Measurements from ENCODE around the gene HK3.

HK3 gene

GRCh38 chr5:176847726-176848290 lies 51.3 kb downstream of the HK3 start:
- H3K4me3 ChIP-seq (ENCODE audit: low read depth, low read length): no peak overlapping the region
- no peak for TF ChIP-seq CTCF (IDR thresholded peaks at IDR 0.05; ENCODE audit: low read depth, low read length)

GRCh38 chr5:176847148-176847547 lies 52.0 kb downstream of the HK3 start:
- no peak overlapping the region for H3K4me3 ChIP-seq (ENCODE audit: low read depth, low read length)
- no peak for TF ChIP-seq CTCF (IDR thresholded peaks at IDR 0.05; ENCODE audit: low read depth, low read length)

GRCh38 chr5:176846335-176847140 lies 52.6 kb downstream of the HK3 start:
- no peak overlapping the region for H3K4me3 ChIP-seq (ENCODE audit: low read depth, low read length)
- no peak for TF ChIP-seq CTCF (IDR thresholded peaks at IDR 0.05; ENCODE audit: low read depth, low read length)

- no peak overlapping the region for H3K4me3 ChIP-seq (ENCODE audit: low read depth, low read length)
- no peak for TF ChIP-seq CTCF (IDR thresholded peaks at IDR 0.05; ENCODE audit: low read depth, low read length)
Measured at GRCh38 chr5:176845392-176845713, 53.8 kb downstream of the HK3 start.

GRCh38 chr5:176844706-176845391 lies 54.3 kb downstream of the HK3 start:
- H3K4me3 ChIP-seq (ENCODE audit: low read depth, low read length): no peak overlapping the region
- no peak for TF ChIP-seq CTCF (IDR thresholded peaks at IDR 0.05; ENCODE audit: low read depth, low read length)

GRCh38 chr5:176844281-176844680 lies 54.9 kb downstream of the HK3 start:
- TF ChIP-seq CTCF (IDR thresholded peaks at IDR 0.05; ENCODE audit: low read depth, low read length): no peak
- H3K4me3 ChIP-seq (ENCODE audit: low read depth, low read length): no peak overlapping the region

GRCh38 chr5:176843673-176844072 lies 55.5 kb downstream of the HK3 start:
- no peak overlapping the region for H3K4me3 ChIP-seq (ENCODE audit: low read depth, low read length)
- no peak for TF ChIP-seq CTCF (IDR thresholded peaks at IDR 0.05; ENCODE audit: low read depth, low read length)

Data from WI38 (cell line).